Muscle layer of colon (tissue), 2 donors: ENCODE results near the gene DAPK1.
A peak's percentile ranks its signal among the peaks of the same experiment; 100 is the strongest.

Experiments used
- H3K27ac ChIP-seq: one replicate; pipeline ENCODE4 v1.7.0; 2013; ENCODE audit warnings: low read depth, mild to moderate bottlenecking, low read length, moderate library complexity
- H3K27me3 ChIP-seq, 2 donors: one replicate each; pipeline ENCODE4 v1.7.0; 2013; ENCODE audit warnings: low read length in 2 of 2, mild to moderate bottlenecking in 2 of 2; ENCODE audit not compliant: insufficient read depth in 2 of 2, control insufficient read depth in 1 of 2
- H3K36me3 ChIP-seq: one replicate; pipeline ENCODE4 v1.7.0; 2013; ENCODE audit warnings: mild to moderate bottlenecking, low read length; ENCODE audit not compliant: insufficient read depth
- H3K4me1 ChIP-seq: one replicate; pipeline ENCODE4 v1.7.0; 2013; ENCODE audit warnings: mild to moderate bottlenecking, low read length; ENCODE audit not compliant: insufficient read depth
- H3K4me3 ChIP-seq, 2 donors: one replicate each; pipeline ENCODE4 v1.7.0; 2013; ENCODE audit warnings: low read length in 2 of 2, low read depth in 1 of 2, mild to moderate bottlenecking in 1 of 2, moderate library complexity in 1 of 2
- H3K9ac ChIP-seq: one replicate; pipeline ENCODE4 v1.7.0; 2013; ENCODE audit warnings: low read length
- H3K9me3 ChIP-seq: one replicate; pipeline ENCODE4 v1.7.0; 2013; ENCODE audit warnings: mild to moderate bottlenecking, low read length
- donor health status: abdominal sarcoma.
- donor health status: Adenocarcinoma of cecum.

DAPK1 gene

DNA sequence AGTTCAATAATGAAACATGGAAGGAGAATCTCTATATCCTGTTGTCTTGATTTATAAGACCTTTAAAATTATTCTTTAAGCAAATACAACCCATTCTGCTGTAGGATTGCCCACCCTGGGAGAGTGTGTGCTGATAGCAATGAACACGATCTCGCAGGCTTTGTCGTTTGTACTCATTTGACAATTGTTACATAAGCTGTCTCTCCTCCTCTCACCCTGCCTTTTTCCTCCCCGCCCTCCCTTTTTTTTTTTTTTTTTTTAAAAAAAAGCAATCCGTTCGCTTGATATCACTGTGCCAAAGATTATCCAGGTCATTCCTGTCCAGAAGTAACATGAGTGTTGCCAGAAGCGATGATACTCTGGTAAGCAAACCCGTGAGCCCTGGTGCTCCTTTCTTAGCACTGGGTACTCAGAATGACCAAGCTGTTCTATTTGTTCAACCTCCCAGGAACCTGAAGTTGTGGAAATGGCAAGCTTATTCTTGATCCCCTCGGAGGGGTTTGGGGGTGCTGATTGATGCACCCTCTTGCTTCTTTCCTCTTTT is 145.5 kb downstream of the DAPK1 start:
- H3K27ac ChIP-seq, result no peak overlapping the region
- no peak overlapping the region for H3K4me3 ChIP-seq
- H3K9me3 ChIP-seq, result no peaks in the 10 kb centered on the region
- peaks cover 24% of the 10 kb centered on the region for H3K4me1 ChIP-seq
- H3K9ac ChIP-seq, result no peak overlapping the region
- peaks cover 28% of the 10 kb centered on the region for H3K36me3 ChIP-seq
- H3K27me3 ChIP-seq, result no peaks in the 10 kb centered on the region

DNA sequence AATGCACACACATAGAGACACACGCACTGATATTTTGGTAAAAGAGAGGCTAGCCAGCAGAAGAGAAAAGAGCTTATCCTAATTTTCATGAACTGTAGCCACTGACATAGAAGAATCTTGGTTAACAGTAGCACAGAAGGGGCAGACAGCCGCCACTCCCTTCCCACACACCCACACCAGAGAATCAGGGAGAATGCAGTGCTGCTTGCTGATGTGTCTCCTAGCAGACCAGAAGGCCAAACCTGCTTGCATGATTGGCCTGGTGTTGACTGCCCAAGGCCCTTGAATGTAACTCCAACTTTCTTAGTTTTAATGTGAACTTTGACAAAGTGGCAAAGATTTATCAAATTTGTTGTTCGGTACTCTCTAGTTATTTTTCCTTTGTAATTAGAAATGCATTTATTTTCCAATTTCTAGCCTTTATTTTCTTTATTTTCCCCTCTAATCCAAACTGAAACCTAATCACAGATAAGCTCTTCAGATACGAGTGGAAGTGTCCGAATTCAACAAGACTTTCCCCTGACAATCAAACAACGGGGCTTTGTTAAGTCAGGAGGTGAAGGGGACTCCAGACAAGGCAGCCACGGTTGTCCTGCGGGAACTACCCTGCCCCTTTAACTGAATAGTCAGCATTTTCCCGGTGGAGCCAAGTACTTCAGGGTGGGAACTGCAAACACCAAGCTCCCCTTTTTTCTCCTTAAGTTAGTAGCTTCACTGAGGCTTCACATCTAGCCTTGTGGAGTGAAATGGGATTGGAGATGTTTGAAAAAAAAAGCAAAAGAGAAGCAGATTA is 146.3 kb downstream of the DAPK1 start:
- H3K4me3 ChIP-seq, result no peak overlapping the region
- H3K9ac ChIP-seq, result no peak overlapping the region
- no peak overlapping the region for H3K27ac ChIP-seq
- peaks cover 34% of the 10 kb centered on the region for H3K36me3 ChIP-seq
- peaks cover 24% of the 10 kb centered on the region for H3K4me1 ChIP-seq
- H3K27me3 ChIP-seq, result no peaks in the 10 kb centered on the region
- H3K9me3 ChIP-seq, result no peaks in the 10 kb centered on the region

DNA sequence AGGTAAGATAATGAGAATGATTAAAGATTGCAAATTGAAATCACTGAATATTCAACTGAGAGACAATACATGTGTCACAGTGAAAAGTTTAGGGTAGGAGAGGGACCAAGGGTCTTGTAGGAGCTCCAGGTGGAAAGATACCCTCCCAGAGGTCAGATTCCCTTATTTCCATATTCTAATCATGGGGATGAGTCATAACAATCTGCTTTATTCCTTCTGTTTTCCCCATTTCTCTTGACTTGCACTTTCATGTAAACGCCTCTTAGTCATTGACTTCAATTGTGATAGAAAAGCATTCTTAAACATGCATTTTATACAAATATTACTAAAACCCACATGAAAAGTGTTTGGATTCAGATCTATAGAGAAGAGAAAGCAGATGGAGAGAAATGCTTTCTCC is 147.0 kb downstream of the DAPK1 start:
- no peak overlapping the region for H3K4me3 ChIP-seq
- no peak overlapping the region for H3K9ac ChIP-seq
- H3K9me3 ChIP-seq, result no peaks in the 10 kb centered on the region
- peaks cover 17% of the 10 kb centered on the region for H3K4me1 ChIP-seq
- no peaks in the 10 kb centered on the region for H3K27me3 ChIP-seq
- H3K36me3 ChIP-seq, result peaks cover 40% of the 10 kb centered on the region
- H3K27ac ChIP-seq, result no peak overlapping the region

DNA sequence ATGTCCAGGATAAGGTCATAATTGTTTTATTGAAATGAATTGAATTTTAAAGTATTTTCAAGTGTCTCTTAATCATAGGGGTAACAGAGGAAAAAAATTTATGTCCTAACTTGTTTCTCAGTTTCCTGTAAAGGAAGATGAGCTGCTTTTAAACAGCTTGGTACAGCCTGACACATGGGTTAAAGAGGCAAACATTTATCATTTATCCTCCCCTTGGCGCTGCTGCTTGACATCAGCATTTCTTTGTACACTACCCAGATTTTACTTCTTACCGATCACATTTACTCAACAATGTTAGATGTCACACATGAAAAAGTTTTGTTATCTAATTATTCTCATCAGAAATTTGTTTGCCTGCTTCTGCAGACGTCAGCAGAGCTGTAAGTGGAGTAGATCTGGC is 148.9 kb downstream of the DAPK1 start:
- H3K36me3 ChIP-seq, result peaks cover 58% of the 10 kb centered on the region
- H3K4me1 ChIP-seq, result peaks cover 7% of the 10 kb centered on the region
- H3K9ac ChIP-seq, result no peak overlapping the region
- H3K9me3 ChIP-seq, result no peaks in the 10 kb centered on the region
- H3K4me3 ChIP-seq, result no peak overlapping the region
- no peak overlapping the region for H3K27ac ChIP-seq
- H3K27me3 ChIP-seq, result no peaks in the 10 kb centered on the region

DNA sequence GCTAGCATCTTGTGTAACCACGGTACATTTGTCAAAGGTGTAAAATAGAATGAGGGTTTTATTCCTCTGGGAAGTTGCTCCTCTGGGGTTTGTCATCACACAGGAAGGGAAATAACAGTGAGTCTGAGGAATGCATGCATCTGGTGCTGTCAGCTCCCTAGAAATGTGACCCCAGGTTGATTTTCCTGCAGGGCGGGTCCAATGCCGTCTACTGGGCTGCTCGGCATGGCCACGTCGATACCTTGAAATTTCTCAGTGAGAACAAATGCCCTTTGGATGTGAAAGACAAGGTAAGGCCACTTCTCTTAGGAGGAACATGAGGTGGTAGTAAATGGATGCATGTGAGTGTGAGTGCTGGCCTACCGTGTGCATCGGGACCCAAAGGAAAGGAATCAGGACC is 149.4 kb downstream of the DAPK1 start:
- no peak overlapping the region for H3K27ac ChIP-seq
- no peak overlapping the region for H3K9ac ChIP-seq
- peaks cover 59% of the 10 kb centered on the region for H3K36me3 ChIP-seq

DNA sequence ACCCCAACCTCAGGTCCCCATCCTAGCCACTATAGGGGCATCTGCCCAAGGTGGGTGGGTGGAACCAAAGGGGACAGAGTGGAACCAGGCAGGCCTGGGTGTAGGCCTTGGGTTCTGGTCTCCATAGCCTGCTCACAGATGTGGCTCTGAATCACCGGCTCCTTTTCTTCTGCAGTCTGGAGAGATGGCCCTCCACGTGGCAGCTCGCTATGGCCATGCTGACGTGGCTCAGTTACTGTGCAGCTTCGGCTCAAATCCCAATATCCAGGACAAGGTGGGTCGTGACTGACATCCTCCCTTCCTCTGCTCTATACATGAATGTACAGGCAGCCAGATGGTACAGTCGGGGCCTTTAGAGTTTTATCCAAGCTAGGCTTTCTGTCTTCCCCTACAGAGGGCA is 150.9 kb downstream of the DAPK1 start:
- Histone ChIP-seq H3K9ac (no peak overlapping the region), H3K27me3 (no peaks in the 10 kb centered on the region)

More for the DNA sequence above, 149.4 kb downstream of the DAPK1 start:
- H3K4me1 ChIP-seq, result peaks cover 7% of the 10 kb centered on the region
- H3K9me3 ChIP-seq, result no peaks in the 10 kb centered on the region
- no peaks in the 10 kb centered on the region for H3K27me3 ChIP-seq
- no peak overlapping the region for H3K4me3 ChIP-seq

DNA sequence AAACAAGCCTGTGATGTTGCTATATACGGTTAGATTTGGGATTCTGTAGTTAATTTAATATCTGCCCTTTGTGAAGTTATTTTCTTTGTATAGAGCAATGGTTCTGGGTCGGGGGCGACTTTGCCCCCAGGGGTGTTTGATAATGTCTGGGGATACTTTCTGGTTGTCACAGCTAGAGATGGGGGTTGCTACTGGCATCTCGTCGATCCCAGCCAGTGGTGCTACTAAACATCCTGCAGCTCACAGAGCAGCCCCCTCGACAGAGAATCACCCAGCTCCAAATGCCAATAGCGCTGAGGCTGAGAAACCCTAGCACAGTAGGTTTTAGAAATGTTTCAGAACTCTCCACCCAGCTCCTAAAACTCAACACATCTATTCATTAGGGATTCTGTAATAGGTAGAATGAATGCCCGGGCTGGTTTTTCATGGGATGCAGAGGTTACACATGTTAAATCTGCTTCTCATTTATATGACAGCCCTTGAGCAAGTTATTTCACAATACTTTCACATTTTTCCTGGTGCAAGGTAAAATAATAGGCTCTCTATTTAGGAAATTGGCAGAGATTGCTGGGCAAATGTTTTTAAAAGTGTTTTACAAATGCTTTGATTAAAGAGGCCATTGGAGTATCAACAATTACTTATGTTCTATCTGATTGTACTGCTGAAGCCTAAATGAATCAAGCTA is 153.1 kb downstream of the DAPK1 start:
- Histone ChIP-seq H3K9me3 (no peaks in the 10 kb centered on the region), H3K36me3 (peaks cover 67% of the 10 kb centered on the region), H3K4me1 (peaks cover 3% of the 10 kb centered on the region)

More for the DNA sequence above, 150.9 kb downstream of the DAPK1 start:
- Histone ChIP-seq H3K4me3 (no peak overlapping the region), H3K4me1 (no peaks in the 10 kb centered on the region), H3K9me3 (no peaks in the 10 kb centered on the region), H3K27ac (no peak overlapping the region), H3K36me3 (peaks cover 59% of the 10 kb centered on the region)

DNA sequence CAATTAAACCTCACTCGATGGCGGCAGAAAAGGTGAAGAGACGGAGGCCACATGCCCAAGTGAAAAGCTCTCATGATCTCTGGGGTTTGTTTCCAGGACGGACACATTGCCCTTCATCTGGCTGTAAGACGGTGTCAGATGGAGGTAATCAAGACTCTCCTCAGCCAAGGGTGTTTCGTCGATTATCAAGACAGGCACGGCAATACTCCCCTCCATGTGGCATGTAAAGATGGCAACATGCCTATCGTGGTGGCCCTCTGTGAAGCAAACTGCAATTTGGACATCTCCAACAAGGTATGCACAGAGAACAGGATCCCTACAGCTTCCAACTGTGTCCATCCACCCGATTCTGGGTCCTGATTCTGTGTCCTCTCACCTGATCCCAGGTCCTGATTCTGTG is 153.8 kb downstream of the DAPK1 start:
- H3K4me1 ChIP-seq, result peaks cover 9% of the 10 kb centered on the region
- H3K36me3 ChIP-seq, result peaks cover 62% of the 10 kb centered on the region
- no peak overlapping the region for H3K9ac ChIP-seq
- H3K27ac ChIP-seq, result no peak overlapping the region
- H3K27me3 ChIP-seq, result no peaks in the 10 kb centered on the region
- H3K9me3 ChIP-seq, result no peaks in the 10 kb centered on the region
- H3K4me3 ChIP-seq, result no peak overlapping the region

More for the DNA sequence above, 153.1 kb downstream of the DAPK1 start:
- Histone ChIP-seq H3K27ac (no peak overlapping the region), H3K4me3 (no peak overlapping the region), H3K27me3 (no peaks in the 10 kb centered on the region), H3K9ac (no peak overlapping the region)

DNA sequence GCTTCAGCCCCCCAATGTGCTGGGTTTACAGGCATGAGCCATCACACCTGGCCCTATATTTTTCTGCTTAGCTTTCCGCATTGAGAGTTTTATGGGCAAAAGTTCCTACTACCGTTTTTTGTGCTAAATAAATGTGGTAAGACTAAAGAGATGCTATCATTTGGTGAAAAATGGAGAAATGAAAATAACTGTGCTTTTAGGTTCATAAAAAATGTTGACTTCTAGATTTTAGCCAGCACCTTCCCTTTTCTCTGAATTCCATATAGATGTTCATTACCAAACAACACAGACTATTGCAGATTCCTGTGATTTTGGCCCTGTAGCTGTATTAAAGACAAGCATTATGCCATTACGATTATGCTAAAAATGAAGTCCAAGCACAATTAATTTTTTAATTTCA is 156.3 kb downstream of the DAPK1 start:
- no peak overlapping the region for H3K9ac ChIP-seq
- H3K9me3 ChIP-seq, result no peaks in the 10 kb centered on the region
- H3K4me3 ChIP-seq, result no peak overlapping the region
- no peaks in the 10 kb centered on the region for H3K27me3 ChIP-seq
- peaks cover 16% of the 10 kb centered on the region for H3K4me1 ChIP-seq
- H3K36me3 ChIP-seq, result peaks cover 54% of the 10 kb centered on the region
- H3K27ac ChIP-seq, result no peak overlapping the region

DNA sequence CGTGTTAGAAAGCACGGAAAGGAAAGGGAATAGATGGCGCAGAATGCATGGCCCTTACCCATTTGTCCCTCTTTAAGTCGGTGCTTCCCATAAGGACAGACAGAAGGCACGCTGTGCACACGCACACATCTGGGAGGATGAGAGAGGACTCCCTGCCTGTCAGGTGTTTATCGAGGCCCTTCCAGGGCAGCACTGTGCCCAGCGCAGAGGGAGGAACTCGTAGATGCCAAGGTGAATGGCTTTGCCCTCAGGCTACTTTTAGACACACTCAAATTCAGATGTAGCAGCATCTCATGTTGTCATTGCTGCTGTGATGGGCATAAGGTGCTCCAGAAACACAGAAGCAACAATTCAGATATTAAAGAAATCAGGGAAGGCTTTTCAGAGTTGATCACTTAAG is 158.1 kb downstream of the DAPK1 start:
- Histone ChIP-seq H3K36me3 (peaks cover 43% of the 10 kb centered on the region), H3K9ac (no peak overlapping the region), H3K27ac (no peak overlapping the region)

DNA sequence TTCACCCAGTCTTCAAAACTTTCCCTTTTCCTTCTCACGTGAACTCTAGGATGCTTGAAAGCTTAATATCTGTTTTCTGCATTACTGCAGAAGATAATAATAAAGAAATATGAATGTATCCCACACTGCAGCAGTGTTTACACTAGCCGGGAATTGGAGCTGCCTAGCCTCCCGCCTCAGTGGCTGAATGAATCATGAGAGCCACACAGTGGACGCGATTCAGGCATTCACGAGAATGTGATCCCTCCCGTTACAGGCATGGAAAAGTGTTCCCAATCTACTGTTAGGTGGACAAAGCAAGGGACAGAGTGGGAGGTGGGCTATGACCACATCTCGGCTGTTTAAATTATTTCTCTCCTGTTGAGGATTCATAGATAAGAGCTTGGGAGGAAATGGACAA is 158.8 kb downstream of the DAPK1 start:
- peaks cover 36% of the 10 kb centered on the region for H3K36me3 ChIP-seq
- H3K4me3 ChIP-seq, result no peak overlapping the region
- no peak overlapping the region for H3K9ac ChIP-seq
- no peaks in the 10 kb centered on the region for H3K27me3 ChIP-seq
- no peaks in the 10 kb centered on the region for H3K9me3 ChIP-seq
- H3K4me1 ChIP-seq, result peaks cover 16% of the 10 kb centered on the region
- peak overlapping the region; percentile 4 for H3K27ac ChIP-seq

More for the DNA sequence above, 158.1 kb downstream of the DAPK1 start:
- Histone ChIP-seq H3K4me1 (peaks cover 16% of the 10 kb centered on the region), H3K27me3 (no peaks in the 10 kb centered on the region), H3K9me3 (no peaks in the 10 kb centered on the region), H3K4me3 (no peak overlapping the region)
